Left ventricle myocardium superior (tissue), 1 donor: ENCODE results near the gene KIAA0586. TPM values are rescaled to one million over a fixed set of nuclear protein-coding genes. Genes with fewer than 3 reads are reported as not detected.

ENCODE experiments used
- ATAC-seq: fragments of 200-7000 bp; cut with Tn5 transposase; one replicate; pipeline ENCODE4 v1.9.1; 2020; ENCODE audit warnings: mild to moderate bottlenecking, moderate library complexity
- DNase-seq: peaks from one replicate; pipeline ENCODE4 v3.0.0-alpha.2; 2020
- intact Hi-C: fragments of 100-400 bp; cut with micrococcal nuclease; formaldehyde crosslinking; loops from one replicate; pipeline ENCODE4 v1.11.0; 2022
- total RNA-seq: library from RNA; stranded (reverse); fragmentation: NEBNext Ultra II Directional; extraction: Animal tissue kit (Norgen Biotek cat#: 25700); gene quantifications from one replicate; pipeline ENCODE4 v1.2.1, GENCODE V29; 2021
- donor health status: DM: no; HTN: yes; CAD: no; lungs with severe emphysema.

KIAA0586 gene
- total RNA-seq, 1 donor from 2014 or later, result 12.0 TPM

DNA sequence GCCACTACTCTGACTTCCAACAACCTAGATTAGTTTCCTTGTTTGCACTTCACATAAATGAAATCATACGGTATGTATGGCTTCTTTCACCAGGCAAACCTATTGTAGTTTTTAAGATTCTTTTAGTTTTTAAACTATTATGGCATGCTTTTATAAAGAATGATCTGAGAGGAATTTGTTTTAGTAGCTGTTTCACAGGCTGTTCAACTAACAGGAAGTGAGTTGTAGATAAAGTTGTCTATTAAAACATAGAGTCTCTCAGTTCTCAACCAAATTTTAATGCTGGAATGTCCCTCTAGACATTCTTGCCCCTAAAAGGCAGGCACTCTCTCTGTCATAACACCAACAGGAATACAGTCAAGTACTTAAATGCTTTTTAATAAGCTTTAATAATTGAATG is 107.5 kb downstream of the KIAA0586 start:
- intact Hi-C loops, result no loop called here
- DNase-seq (no peak), ATAC-seq (no peak)

DNA sequence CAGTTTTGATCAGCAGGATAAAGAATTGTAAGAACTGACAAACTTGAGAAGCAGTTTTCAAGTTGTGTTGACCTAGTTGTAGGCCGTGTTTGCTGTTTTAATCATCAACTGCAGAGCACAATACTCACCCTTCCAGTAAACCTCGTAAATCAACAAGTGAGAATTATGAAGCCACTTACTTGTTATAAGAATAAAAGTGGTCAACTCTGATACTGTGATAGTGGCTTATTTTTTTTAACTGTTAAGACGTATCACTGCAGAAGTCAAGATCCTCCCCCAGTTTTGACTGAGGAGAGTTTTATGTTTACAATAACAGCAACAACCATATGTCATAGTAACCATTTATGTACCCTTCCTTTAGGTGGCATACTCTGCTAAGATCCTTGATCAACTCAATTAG is 109.5 kb downstream of the KIAA0586 start:
- no peak for ATAC-seq
- no peak for DNase-seq
- intact Hi-C loops, result no loop called here

DNA sequence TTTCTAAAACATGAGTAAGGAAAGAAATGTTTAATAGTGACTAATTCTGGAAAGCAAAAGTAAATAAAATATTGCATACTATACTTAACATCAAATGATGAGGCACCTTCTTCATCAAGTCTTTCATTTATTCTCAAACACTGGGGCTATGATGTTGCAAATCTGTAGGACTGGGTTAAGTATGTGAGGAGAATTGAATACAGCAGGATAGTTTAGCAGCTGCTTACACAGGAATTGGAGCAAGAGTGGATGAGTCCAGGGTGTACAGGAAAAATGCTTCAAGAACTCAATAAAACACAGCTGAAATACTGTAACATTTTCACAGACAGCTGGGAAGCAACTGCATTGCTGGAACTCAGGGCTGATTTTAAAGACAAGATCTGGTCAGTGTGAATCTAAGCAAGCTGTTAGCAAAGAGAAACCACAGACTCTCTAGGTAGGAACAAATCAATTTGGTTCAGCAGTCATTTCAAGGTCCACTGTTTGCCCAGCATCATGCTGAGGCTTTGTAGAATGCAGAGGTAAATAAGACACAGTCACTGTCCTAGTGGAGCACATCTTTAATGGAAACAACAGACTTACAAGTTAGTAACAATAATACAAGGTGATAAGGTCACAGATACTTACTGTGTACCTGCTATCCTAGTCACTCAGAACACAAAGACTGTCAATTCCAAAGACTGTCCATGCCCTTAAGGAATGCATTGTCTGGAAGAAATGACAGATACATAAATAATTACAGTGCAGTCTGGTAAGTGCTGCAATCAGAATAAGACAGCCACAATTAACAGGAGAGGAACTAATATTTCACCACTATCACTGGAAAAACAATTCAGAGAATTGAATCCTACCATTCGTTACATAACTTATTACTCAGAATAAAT is 113.5 kb downstream of the KIAA0586 start:
- intact Hi-C loops, result no loop called here
- ATAC-seq, result no peak

DNA sequence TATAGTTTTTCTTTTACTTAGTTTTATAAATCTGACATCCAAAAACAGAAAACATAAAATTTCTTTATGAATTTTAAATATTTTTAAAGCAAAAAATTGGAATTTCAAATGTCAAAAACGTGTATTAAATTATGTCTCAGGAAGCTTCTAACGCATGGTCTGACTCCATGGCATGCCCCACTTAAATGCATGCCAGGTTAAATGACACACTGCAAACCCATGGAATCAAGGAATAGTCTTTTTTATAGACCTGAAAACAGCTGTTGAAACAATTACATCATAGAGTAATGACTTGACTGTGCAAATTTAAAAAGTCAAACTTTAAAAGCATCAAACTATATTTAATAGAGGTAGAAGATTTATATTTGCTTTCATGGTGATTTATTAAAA is 114.1 kb downstream of the KIAA0586 start:
- intact Hi-C loops, result no loop called here
- ATAC-seq (no peak), DNase-seq (no peak)

More for the DNA sequence above, 113.5 kb downstream of the KIAA0586 start:
- no peak for DNase-seq

DNA sequence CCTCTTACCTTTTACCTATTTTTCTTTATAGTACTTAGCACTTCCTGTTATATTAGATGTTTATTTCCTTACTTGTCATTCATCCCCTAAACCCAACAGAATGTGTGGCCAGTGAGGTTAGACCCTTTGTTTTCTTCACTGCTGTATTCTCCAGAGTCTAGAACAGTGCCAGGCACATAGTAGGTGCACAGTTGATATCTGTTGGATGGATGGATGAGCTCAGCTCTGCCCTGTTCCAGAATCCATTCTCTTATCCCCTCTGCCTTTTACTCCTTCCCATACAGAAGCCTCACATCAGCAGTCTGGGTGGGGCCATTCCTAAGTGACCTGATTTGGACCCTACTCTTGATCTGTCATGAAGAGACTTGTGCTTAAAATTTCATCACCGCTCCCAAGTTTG is 115.7 kb downstream of the KIAA0586 start:
- ATAC-seq (no peak), DNase-seq (no peak)
- intact Hi-C loops, result no loop called here

DNA sequence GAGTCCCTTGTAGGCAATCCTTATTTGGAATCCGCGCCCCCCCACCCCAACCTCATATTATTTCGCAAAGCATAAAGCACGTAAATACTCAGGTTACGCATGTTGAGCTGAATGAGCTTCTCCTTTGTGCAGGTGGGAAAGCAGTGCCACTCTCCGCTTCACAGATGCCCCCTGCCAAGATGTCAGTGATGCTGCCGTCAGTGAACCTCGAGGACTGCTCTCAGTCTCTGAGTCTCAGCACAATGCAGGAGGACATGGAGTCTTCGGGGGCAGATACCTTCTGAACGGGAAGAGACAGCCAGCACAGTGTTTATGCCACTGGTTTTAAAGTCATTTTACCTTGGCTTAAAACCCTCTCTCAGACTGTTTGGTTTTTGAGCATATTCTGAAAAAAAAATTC is 120.1 kb downstream of the KIAA0586 start:
- ATAC-seq (no peak), DNase-seq (no peak)
- intact Hi-C loops, result no loop called here

DNA sequence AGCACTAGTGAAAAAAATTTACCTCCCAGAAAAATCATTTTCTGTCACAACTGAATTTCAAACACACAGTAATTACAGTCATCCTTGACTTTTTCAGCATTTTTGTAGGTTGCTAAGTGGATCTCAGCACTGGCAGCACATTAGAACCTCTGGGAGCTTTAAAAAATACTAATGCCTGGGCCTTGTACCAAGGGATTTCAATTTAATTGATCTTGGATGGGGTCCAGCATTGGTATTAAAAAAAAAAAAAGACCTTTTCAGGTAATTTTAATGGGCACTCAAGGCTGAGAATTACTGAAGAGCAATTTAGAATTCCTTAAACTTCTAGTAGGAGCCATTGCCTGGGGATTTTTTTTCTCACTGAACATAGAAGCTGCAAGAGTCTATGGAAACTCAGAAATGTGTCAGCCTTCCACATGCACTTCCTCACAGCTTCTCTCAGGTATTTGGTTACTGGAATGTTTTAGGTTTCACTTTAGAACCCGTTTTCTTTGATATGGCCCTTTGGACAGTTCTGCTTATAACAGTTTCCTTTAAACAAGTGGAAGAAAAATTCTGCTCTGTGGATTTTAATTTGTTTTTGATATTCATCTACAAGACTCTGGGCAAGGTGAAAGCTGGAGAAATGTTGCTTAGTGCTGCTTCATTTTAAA is 121.7 kb downstream of the KIAA0586 start:
- DNase-seq (no peak), ATAC-seq (no peak)
- intact Hi-C loops, result no loop called here

DNA sequence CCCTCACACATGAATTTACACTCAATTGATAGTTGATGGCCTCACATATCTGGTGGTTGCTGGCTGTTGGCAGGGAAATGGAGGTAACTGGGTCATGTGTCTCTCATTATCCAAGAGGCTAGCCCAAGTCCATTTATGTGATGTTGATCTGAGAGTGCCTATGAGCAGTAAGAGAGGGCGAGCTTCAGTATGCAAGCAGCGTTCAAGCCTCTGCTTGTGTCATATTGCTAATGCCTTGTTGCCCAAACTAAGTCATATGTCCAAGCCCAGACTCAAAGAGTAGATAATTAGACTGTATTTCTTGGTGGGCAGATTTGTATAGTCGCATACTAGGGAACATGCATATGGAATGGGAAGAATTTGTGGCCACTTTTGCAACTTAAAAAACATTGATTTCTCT is 126.4 kb downstream of the KIAA0586 start:
- DNase-seq (no peak), ATAC-seq (no peak)
- intact Hi-C loops, result no loop called here

DNA sequence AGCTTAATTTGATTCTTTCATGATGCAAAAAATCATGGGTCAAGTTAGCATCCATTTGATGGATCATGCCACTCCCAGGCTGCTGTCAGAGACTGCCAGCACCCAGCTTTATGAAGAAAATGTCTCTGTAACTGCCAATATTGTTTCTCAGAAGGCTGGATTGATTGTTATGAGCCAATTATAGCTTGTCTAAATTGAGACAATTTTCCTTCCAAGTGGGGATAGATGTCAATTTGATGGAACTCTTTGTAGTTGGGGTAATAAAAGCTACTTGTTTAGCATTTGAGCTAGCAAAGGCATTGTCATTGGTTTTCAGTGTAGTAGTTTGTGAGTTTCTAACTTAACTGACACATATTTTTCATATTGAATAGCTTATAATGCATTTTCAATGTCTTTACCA is 128.1 kb downstream of the KIAA0586 start:
- intact Hi-C loops, result no loop called here
- ATAC-seq (no peak), DNase-seq (no peak)

DNA sequence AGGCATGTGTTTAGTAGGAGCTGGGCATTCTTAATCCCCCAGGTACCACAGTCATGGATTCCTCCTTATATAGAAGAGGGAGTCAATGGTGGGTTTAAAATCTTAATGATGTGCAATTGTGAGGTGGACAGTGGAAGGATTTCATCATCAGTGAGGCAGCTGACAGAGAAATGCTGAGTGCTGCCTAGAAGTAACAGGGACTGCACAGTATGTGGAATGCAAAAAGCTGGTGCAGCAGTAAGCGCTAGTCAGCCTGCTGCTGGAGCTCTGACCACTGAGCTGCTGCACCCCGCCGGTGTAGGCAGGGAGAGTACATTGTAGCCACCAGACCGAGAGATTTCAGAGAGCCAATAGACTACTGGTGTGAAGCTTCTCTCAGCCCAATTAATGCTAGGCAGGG is 129.7 kb downstream of the KIAA0586 start:
- no peak for ATAC-seq
- intact Hi-C loops, result no loop called here
- no peak for DNase-seq

DNA sequence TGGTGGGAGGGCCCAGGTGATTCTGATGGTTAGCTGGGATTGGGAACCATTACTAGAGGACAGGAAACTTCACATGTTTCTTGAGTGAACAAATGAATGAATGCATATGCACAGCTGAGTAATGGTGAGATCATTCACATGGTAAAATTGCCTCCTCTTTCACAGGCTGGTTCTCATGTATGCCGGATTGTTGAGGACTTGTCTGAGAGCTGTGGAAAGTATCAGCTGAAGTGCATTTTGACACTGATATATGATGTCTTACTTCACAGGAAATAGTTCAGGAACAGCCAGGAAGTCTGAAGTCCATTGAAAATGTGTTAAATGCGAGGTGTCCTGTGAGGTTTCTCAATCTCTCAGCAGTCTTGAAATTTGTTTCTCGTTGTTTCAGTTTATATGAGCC is 132.7 kb downstream of the KIAA0586 start:
- intact Hi-C loops, result no loop called here
- ATAC-seq, result no peak
- DNase-seq, result no peak

DNA sequence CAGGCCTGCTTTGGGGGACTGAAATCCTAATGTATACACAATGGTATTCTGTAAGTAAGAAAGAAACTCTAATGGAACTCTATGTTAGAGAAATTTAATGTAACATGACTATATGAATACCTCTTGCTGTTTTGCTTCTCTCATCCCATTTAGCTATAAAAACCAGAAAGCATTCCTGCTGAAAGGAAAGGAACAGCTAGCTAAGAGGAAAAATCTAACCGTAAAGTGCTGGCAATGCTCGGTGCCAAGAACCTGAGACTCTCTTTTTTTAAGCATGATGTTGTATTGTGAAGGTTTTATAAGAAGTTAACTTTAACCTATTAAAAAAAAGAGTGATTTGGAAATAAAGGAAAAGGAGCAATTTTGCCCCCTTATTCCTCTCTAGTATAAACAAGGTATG is 134.6 kb downstream of the KIAA0586 start:
- intact Hi-C loops, result no loop called here
- DNase-seq (no peak), ATAC-seq (no peak)

DNA sequence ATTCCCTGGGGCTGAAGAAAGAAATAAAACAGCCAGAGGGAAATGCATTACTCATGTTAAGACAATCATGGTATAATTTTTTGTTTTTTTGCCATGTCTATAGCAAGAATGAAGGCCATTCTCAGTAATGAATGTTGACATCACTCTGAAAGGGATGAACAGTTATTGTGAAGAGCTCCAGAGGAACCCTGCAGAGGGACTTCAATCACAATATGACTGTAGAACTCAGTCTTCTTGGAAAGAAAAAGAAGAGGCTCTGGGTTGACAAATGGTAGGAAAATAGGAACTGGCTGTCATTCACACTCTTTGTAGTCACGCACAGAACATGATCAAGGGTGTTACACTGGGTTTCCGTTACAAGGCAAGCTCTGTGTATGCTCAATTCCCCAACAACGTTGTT is 136.5 kb downstream of the KIAA0586 start:
- DNase-seq, result no peak
- ATAC-seq, result no peak
- intact Hi-C loops, result no loop called here

DNA sequence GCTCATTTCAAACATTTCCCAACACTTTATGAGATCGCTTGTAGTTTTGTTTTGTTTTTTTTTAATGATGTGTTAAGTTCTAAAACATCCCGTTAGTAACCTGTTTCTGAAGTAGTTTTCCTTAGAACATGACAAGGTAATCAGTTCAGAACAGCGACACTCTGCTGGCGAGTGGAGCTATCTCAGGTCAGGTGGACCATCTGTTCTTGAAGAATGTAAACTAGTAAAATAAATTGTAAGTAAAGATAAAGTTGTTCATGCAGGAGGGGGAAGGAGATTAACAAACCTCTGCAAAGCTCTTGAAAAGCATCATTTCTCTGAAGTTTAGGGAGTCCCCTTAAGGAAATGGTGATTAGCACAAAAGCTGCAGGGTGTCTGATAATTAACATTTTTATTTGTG is 138.3 kb downstream of the KIAA0586 start:
- DNase-seq, result no peak
- ATAC-seq, result no peak
- intact Hi-C loops, result no loop called here

DNA sequence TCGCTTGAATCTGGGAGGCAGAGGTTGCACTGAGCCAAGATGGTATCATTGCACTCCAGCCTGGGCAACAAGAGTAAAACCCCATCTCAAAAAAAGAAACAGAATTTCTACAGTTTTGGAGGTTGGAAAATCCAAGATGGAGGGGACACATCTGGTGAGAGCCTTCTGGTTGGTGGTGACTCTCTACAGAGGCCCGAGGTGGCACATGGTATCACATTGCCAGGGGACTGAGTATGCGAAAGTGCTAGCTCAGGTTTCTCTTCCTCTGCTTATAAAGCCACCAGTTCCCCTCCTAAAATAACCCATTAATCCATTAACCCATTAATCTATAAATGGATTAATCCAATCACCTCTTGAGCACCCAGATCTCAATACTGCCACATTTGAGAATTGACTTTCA is 139.5 kb downstream of the KIAA0586 start:
- DNase-seq (no peak), ATAC-seq (no peak)
- intact Hi-C loops, result no loop called here

DNA sequence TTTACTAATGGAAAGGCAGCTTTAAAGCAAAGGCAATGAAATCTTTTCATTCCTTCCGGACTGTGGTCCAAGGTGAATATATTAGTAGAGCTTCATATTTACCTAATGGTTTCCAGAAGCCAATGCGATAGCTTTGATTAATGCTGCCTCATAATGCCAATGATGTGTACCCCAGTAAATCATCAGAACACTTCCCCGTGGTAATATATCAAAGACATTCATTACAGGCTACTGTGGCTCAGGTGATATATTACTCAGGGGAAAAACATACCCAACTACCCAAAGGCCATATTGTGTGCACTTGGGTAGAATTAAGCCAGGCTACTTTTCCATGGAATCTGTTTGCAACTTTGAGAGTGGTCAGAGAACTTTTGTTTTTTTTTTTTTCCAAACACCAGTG is 140.8 kb downstream of the KIAA0586 start:
- intact Hi-C loops, result no loop called here
- ATAC-seq (no peak), DNase-seq (no peak)

DNA sequence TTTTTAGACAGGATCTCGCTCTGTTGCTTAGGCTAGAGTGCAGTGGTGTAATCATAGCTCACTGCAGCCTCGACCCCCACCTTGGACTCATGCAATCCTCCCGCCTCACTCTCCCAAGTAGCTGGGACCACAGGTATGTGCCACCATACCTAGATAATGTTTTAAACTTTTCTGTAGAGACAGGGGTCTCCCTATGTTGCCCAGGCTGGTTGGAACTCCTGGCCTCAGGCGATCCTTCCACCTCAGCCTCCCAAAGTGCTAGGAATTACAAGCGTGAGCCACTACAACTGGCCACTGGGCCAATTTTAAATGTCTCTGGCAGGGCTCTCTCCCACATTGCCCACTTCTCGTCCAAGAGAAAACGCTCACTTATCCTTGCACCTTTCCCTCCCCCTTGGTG is 143.7 kb downstream of the KIAA0586 start:
- no peak for DNase-seq
- intact Hi-C loops, result no loop called here
- ATAC-seq, result no peak

DNA sequence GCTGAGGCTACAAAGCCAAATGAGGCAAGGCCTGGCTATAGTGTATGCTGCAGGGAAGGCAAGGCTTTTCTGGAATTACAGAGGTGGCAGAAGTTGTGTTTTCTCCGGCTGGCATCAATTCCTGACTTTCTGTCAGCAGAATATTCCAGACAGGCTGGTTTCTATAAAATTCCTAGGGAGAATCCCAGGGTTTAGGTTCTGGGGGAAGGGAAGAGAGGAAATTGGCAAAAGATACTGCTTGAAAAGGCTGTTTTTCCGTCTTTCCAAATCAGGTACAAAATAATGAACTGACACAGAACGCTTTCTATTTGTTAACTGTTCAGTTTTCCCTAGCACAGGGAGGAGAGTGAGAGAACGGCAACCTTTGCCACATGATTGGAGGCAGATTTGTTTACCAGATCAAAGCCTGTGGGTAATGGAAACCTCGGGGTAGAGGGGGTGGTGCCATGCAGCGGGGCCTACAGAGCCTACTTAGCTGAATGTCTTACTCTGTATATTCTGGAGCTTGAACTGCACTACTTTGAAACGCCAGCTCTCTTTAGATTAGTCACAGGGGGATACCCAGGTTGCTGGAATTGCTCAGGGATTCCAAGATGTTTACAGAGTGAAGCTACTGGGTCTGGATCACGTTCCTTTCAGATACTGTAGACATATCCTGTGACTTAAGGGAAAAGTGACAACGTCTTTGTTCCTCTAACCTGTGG is 144.4 kb downstream of the KIAA0586 start:
- no peak for ATAC-seq
- intact Hi-C loops, result no loop called here
- DNase-seq, result no peak

DNA sequence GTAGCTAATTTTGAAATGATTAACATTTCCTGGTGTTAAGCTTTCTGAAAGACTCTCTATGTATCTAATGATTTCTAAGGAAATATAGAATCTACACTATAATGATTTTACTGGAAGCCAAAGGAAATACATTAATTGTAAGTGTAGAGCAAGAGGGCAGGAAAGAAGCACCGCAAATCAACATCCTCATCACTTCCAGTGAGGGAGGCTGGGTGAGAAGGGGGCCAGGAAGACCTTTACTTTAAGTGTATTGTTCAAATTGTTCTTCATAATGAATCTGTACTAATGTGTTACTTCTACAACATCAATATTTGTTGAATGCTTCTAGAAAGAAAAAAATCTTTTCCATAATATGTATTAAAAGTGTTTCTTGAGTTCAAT is 144.9 kb downstream of the KIAA0586 start:
- intact Hi-C loops, result no loop called here
- no peak for ATAC-seq
- no peak for DNase-seq

DNA sequence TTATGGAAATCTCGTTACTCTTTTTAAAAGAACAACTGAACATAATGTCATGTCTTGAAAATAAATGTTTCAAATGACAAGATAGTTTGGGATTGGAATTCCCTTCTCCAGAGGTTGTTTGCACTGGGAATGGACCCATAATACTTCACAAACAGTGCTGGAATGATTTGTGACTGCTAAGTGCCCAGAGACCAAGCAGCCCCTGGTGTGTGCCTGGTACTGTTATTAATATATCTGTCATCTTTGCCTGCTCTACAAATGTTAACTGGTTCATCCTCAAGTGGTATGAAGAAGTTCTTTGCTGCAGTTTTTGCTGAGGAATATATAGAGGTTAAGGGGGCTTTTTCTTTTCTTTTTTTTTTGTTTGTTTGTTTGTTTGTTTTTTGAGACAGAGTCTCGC is 145.3 kb downstream of the KIAA0586 start:
- DNase-seq (no peak), ATAC-seq (no peak)
- intact Hi-C loops, result no loop called here
